Activated CD4-positive, alpha-beta T cell treated with anti-CD3 and anti-CD28 coated beads, Interleukin-2, amount 50 U/mL, for 48 hours (primary cell): ENCODE measurements around the gene SLC5A10.
A peak's percentile ranks its signal among the peaks of the same experiment; 100 is the strongest.

Source experiments
- DNase-seq, 2 experiments: peaks; one replicate each; pipeline ENCODE4 v3.0.0-alpha.2; 2020

SLC5A10 gene

DNA sequence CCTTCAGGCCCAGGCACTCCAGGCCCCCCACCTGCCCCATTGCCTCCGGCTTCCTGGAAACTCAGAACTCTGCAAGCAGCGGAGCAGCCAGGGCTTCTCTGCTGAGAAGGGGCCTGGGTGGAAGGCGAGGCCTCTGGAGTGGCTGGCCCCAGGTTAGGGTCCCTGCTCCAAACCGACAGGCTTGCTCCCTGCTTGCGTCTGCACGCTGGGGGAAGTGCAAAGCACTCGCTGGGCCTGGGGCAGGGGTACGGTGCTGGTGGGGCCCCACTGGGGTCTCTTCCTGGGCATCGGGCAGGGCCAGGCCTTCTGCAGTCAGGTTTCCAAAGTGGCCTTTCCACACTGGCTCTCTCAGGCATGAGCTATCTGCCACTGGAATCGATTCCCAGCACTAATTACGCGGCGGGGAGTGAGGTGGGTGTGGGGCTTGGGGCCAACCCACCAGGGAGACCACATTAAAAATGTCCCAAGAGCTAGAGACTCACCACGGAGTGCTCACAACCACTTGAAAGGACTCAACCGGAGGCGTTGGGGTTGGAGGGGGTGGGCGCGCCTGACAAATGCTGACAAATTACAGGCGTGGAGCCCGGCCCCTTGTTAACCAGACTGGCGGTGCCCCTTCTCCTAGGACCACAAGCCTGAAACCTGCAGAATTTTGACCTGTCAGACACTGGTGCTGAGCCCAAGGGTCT, 34.7 kb downstream of the SLC5A10 start:
- DNase-seq = no peak

DNA sequence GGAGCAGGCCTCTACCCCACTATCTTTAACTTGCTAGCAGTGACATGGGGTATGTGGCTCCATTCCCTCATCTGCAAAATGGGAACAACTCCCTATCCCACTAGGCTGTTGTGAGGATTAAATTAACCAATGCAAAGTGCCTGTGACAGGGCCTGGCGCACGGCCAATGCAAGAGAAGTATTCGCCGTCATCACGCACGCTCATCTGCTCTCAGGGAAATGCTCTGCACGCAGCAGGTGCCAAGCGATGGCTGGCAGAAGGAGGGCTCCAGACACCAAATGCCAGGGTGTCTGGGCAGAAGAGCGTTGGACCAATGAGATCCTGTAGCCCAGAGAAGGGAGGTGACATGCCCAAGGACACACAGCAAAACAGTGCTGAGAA, 35.3 kb downstream of the SLC5A10 start:
- DNase-seq = no peak

DNA sequence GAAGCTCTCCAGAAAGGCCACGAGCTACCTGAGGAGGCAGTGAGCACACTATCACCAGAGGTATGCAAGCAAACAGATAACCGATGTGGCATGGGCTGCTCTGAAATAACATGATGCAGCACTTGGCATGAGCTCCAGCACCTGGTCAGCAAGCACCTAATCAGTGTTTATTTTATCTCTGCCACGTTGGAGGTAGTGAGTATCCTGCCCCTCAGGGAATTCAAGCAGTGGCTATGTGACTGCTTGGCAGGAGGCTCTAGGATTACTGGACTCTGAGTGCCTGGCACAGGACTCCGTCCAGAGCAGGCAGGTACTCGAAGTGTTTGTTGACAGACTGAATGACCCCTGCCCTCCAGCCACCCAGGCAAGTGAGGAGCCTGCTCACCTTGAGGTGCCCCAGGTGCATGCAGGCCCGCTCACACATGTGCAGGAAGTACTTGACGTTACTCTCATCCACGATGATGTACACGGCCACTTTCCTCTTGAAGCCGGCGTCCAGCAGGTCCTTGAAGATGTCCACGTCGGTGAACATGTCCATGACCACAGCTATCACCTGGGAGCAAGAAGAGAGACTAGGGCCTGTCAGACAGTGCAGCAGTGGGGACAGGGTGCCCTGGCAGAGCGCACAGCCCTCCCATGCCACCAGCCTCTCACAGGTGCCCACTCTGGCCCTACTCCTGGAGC, 36.0 kb downstream of the SLC5A10 start:
- no peak for DNase-seq

DNA sequence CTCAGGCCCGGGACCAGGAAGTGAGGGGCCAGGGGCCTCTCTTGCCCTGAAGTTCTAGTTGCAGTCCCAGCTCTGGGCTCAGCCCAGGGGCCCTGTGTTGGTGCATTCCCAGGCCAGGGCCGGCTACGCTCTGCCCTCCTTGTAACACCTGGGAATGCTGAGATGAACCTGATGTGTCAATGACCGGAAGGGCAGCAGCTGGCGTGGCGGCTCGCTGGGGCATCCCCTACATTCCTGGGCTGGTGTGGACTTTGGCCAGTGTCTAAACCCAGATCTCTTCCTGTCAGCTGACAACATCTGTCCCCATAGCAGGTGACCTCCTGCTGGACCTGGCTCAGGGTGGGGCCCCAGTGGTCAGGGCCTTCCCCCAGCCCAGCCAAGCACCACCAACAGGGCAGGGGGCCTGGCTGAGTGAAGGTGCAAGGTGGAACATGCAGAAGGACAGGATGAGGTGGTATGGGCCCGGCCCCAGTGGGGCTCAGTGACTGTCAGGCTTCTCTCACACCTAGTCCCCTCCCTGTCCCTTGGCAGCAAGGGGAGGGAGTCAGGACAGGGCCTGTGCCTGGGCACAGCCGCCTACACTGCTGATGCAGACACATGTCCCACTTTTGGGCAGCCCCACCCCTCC, 36.7 kb downstream of the SLC5A10 start:
- DNase-seq = no peak

DNA sequence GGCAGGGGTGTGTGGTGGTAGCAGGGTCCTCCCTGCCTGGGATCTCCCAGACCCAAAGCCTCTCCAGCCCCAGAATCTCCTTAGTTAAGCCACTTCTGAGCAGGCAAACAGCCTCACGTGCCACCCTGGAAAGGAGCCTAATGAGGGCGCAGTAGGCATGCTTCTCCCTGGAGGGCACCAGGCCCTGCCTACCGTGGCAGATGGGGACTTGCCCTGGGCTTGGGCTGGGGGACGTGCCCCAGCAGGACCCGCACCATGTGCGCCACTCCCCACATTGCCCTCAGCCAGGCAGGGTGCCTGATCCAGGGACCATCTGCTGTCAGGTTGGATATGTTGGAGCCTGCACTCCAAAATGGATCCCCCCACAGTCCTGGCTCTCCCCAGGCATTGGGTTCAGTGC, 38.4 kb downstream of the SLC5A10 start:
- no peak for DNase-seq

DNA sequence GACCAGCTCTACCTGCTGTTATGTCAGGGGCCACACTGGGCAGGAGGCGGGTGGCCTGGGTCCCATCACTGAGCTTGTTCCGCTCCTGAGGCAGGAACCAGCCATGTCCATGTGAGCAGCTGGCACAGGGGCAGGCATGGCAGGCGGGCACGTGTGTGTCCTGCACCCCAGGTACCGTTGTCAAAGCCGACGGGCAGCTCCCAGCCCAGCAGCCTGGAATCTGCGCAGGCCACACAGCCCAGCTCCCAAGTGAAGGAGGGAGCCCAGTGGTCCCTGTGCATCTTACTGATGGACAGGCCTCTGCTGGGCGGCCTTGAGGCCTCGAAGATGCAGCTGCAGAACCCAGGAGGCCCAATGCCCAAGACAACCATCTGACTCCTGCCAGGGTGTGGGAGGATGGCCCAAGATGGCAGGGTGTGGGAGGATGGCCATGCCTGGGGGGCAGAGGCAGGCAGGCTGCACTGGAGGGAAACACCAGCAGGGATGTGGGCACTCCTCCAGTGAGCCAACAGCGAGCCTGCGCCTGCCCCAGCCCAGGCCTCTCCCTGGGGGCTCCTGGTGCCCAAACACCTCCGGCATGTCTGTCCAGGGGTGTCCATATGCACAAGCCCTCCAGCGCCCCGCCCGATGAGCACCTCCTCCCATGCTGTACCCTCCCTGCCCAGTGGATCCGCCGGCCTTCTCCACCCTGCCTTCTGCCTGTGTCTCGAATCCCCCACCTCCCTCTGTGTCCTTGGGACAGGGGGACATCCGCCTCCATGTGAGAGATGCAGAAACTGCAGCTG, 39.8 kb downstream of the SLC5A10 start:
- DNase-seq = no peak

DNA sequence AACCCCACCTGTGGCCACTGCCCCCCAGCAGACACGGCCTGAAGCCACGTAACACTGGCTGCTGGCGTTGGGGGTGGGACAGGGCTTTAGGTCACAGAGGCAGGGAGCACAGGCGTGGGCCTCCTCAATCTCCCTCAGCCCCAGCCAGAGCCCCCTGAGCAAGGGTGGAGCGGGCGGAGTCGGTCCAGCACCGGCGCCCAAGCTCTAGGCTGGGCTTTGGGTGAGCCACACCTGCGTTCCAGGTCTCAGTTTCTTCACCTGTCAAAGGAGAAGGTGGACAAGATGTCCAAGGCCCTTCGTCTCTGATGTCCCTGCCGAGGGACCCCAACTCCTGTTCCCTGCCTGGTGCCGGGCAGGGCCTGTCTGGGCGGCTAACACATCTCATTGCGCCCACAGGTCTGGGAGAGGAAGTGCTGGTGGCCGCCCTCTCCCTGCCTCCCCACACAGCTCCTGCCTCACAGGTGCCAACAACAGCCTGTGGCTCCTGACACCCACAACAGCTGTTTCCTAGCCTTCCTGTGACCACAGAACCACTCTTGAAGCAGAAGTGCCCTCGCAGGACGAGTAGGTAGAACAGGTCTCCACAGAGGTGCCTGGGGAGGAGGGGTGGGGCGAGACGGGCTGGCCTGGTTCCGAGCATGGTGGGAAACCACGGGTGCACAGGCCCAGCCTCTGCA, 40.6 kb downstream of the SLC5A10 start:
- DNase-seq = no peak

DNA sequence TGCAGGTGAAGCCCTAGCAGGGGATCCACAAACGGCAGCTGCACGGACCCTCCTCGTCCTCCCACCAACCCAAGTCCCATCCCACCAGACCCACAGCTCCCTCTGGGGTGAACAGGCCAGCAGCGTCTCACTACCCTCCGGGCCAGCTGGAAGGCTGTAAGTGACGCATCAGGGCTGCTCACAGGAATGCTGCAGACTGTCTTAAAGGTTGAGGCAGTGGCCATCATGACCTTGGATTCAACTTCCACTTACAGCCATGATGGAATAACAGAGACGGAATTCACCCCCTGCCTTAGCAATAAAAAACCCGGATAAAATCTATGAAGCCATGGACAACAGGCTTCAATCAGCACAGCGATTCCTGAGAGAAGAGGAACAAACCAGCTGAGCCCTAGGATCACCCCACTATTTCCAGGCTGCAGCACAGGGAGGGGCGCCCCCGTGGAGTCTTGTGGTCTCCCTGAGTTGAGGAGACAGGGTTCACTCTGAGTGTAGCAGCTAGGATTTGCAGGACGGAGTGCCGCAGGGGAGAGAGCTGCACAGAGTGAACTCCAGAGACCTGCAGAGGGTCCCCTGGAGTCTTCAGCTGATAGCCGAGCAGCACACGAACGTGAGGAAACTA, 42.1 kb downstream of the SLC5A10 start:
- DNase-seq = no peak

DNA sequence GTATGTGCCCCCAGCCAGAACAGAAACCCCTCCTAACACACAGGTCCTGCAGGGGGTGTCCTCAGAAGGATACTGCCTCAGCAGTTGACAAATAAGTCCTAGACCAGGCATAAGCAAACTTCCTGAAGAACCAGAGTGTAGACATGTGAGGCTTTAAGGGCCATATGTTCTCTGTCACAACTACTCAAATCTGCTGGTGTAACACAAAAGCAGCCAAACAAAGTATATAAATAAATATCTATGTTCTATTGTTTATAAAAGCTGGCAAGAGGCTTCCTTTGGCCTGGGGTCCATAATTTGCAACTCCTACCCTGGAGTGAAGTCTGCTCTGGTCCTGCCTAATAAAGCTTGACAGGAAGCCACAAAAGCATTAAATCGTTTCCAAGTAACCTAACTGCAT, 42.7 kb downstream of the SLC5A10 start:
- DNase-seq = no peak

DNA sequence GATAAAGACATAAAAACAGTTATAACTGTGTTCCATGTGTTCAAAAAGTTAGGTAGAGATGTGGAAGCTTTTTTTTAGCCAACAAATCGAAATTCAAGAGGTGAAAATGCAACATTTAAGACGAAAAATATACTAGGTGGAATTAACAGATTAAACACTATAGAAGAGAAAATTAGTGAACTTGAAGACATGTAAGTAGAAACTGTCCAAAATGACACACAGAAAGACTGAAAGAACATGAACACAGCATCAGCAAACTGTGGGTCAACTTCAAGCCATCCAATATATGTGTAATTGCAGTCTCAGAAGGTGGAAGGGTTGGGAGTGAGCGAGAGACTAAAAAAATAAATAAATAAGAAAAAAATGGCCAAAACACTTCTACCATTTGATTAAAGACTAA, 43.3 kb downstream of the SLC5A10 start:
- no peak for DNase-seq

DNA sequence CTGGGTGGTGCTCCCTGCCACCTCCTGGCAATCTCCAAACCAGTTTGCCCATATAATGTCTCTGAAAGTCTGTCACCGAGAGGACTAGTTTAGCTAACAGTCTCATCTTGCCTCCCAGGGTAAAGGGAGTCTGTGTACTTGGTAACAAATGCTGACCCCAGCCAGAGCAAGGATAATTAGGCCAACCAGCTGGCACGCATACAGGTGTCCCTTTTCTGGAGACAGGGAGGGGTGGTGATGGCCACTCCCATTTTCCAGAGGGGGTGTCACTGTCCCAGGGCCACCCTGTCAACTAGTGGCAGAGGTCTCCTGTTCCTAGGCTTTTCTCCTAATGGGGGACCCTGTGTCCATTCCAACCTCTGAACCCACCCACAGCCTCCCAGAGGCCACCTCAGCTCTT, 44.5 kb downstream of the SLC5A10 start:
- DNase-seq = no peak

DNA sequence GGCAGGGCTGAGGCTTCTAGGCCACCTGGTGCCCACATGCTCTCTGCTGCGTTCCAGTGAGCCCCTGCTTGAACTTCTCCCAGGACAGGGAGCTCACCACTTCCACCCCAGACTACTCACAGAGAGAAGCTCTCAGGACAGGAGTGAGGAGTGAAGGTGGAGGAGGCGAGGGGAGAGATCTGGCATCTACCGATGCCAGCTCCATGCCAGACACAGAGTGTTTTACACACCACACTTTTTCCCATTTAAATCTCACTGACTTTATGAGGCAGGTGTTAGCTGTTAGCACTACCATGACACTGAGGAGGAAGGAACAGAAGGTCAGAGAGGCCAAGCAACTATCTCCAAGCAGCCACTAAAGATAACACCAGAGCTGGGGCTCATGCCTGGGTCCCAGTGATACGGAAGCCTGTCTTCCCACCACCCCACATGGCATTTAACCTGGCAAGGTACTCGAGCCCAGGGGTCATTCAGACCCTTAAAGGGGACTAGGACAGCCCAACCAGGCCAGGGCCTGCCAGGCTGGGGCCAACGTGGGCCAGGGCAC, 45.8 kb downstream of the SLC5A10 start:
- DNase-seq = no peak

DNA sequence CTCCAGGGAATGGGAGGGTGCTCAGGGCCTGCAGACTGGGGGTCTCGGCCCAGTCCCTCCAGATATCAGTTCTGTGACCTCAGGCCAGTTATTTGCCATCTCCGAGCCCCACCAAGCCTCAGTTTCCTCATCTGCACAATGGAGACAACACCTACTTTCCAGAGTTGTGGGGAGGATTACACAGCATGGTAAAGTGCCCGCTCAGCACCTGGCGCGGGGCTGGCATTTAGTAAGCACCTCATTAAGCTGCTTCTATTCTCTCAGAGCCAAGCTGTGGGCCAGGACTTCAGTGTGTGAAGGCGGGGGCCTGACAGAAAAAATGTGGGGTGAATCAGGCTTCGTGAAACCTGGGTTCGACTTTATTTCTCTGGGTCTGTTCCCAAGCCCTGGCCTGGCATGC, 47.4 kb downstream of the SLC5A10 start:
- no peak for DNase-seq

DNA sequence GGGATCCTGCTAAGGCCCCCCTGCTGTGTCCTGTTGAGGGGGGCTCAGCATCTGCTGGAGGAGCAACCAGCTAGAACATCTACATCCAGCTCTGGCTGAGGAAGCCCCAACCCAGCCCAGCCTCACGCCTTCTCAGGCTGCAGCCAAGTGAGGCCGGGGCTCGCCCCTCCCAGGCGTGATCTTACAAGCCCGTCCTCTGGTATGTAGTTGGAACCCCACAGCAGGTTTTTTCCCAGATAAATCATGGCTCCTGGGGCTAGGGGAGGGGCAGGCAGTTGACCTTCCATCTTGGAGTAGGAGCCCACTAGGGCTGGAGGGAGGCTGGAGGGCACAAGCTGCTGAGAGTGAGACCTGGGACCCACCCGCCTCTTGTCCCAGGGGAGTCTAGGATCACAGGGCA, 47.9 kb downstream of the SLC5A10 start:
- no peak for DNase-seq

DNA sequence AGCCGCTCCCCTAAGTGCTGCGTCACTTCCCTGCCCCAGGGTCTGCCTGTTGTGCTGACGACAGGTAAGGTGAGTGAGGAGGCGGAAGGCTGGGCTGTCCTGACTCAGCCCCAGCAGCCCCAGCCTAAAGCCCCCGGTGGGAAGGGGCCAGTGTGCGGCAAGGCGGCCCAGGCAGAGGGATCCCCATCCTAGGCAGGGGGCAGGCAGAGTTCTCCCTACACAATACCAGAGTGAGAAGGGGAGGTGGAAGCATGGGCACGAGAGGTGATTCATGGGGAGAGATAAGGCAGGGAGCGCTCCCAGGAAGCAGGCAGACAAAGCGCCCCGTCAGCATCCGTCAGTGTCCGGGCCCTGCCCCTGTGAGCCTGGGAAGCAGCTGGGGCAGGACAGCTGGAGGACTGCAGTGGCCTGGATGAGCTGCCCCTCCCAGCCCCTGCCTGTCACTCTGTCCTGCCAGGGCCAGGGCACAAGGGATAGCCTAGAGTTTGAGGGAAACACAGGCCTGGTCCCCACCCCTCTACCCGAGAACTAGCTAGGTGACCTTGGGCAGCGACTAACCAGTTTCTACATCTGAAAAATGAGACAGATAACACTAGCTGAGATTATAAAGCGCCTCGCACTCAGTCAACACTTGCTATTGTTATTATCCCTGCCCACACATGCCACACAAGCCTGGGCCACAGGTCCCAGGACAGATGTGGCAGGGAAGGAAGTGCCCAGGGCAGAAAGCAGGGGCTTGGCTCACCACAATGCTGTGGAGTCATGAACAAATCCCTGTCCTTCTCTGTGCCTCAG, 48.8 kb downstream of the SLC5A10 start:
- no peak for DNase-seq

DNA sequence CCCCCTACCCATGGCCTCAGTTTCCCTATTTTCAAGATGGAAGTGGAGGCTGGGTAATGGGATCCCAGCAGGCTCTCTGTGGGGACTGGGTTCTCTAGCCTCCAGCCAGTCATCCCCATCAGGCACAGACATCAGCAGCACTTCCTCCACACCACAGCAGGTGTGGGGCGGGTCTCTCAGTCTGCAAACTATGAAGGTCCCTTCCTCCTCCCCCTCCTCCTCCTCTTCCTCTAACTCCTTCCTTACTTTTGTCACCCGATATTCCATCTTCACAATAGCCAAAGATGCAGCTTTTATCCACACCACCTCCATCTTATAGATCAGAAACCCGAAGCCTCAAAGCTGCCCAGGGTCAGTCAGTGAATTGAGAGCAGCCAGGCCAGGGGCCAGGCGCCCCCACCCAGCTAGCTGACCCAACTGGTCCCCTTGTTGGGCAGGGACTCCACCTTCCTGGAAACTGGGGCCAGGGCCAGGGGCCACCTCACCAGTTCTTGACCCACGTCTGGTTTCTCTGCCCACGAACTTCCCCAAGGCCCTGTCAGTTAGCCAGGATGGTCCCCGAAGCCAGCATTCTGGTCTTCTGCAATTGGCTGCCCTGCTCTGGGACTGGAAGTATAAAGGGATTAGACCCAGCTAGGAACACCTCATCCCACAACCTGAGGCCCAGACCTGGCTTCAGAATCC, 50.1 kb downstream of the SLC5A10 start:
- no peak for DNase-seq

DNA sequence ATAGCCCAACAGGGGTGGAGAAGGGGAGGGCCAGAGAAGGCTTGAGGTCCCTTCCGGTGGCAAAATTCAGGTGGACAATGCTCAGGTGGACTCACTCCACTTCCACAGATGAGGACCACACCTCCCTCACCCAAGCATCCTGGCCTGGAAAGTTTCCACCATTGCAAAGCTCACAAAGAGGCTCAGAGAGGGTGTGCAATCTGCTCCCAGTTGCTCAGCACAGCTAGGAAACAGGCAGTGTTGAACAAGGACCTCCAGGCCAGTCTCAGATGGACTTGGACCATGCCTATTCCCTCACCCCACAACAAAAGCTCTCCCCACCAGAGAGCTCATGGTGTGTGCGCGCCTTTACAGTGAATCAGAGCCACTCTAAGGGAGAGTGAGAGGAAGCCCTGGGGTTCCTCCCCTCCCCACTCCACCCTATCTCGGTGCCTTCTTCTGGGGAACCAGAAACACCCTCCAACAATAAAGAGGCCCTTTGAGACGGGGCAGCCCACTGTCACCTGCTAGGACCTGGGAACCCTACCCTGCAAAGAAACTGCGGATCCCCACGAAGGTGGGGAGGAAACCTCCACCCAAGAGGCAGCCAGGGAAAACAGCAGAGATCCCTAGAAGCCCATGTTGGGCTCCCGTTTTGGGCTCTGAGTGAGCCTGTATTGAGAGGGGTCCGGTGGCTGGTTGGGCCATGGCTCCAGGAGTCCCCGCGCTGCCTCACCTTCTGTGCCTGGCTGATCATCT, 51.0 kb downstream of the SLC5A10 start:
- no peak for DNase-seq

DNA sequence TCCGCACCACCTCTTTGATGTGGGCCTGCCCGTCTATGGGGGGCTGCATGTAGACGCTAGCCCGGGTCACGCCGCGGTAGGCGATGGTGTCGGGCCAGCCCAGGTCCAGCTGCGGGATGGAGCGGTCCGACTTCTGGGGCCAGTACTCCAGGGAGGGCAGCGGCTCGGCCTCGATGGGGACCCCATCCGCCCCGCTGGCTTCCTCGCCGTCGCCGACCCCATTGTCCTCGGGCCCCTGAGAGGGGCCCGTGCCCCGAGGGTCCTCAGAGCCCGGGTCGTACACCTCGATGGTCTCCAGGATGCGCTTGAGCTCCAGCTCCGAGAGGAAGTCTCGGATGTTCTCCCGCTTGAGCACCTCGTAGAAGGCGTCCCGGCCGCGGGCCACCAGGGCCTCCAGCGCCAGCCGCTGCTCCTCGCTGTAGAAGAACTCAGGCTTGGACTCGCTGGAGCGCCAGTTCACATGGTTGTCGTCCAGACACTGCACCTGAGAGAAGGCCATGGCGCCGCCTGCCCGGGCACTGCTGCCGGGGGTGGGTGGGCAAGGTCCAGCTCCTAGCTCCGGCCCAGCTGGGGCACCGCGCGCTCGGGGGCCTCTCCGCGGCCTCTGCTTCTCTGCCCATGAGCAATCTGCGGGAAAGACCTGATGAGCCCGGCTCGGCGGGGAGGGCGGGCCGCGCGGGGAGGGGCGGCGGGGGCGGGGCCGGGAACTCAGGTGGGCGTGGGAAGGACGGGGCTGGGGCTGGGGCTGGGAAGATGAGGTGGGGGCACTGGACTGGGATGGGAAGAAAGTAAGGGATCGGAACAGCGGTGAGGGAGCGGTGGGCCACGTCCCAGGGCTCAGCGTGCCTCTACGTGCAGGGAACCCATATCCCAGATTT, 51.8 kb downstream of the SLC5A10 start:
- peak; percentile 61 to 62 for DNase-seq
